Tibial nerve (tissue), 4 donors: Measurements from ENCODE around the gene RUSC1. TPM values are rescaled to one million over a fixed set of nuclear protein-coding genes. Genes with fewer than 3 reads are reported as not detected.

Source experiments
- DNase-seq, 2 donors: peaks; one replicate each; pipeline ENCODE4 v3.0.0-alpha.2; 2019; ENCODE audit warnings: low spot score in 2 of 2
- H3K27ac ChIP-seq, 4 donors: fragments of 200-600 bp; sonication (generic) in 3 of 4; one replicate each; pipeline ENCODE4 v1.5.1; 2017 to 2019; ENCODE audit warnings: mild to moderate bottlenecking in 1 of 4
- H3K27me3 ChIP-seq, 2 donors: fragments of 200-600 bp; sonication (generic) in 1 of 2; one replicate each; pipeline versions ENCODE4 v1.5.1 to v1.6.0; 2017 to 2019
- H3K36me3 ChIP-seq, 3 donors: fragments of 200-600 bp; sonication (generic); one replicate each; pipeline ENCODE4 v1.5.1; 2018 to 2019
- H3K4me1 ChIP-seq, 4 donors: fragments of 200-600 bp; sonication (generic) in 3 of 4; one replicate each; pipeline ENCODE4 v1.5.1; 2017 to 2019
- H3K4me3 ChIP-seq, 4 donors: fragments of 200-600 bp; sonication (generic) in 3 of 4; one replicate each; pipeline ENCODE4 v1.5.1; 2017 to 2019; ENCODE audit warnings: mild to moderate bottlenecking in 1 of 4, moderate library complexity in 1 of 4
- H3K9me3 ChIP-seq, 4 donors: fragments of 200-600 bp; sonication (generic) in 3 of 4; one replicate each; pipeline ENCODE4 v1.5.1; 2017 to 2019
- EP300 ChIP-seq, 2 donors: sonication (generic); formaldehyde crosslinking; IDR thresholded peaks; one replicate each; pipeline ENCODE4 v1.6.1; 2017; ENCODE audit warnings: antibody characterized with exemption in 2 of 2, mild to moderate bottlenecking in 1 of 2
- POLR2A ChIP-seq, 2 donors: fragments of 450-650 bp; IDR thresholded peaks; one replicate each; pipeline ENCODE4 v1.6.1; 2017; ENCODE audit warnings: antibody characterized with exemption in 2 of 2, mild to moderate bottlenecking in 2 of 2, moderate library complexity in 2 of 2
- WGBS, 2 donors: methylation state at CpG; one replicate each; pipeline ENCODE4 v1.1.5; 2018; 5-methylcytosine and 5-hydroxymethylcytosine counted together
- total RNA-seq, 4 donors: library from RNA; depleted of rRNA; stranded (reverse); fragments of >200 nt; gene quantifications; one replicate each; pipeline ENCODE4 v1.1.0, GENCODE V29; 2016
- TF ChIP-seq, protein P1 (sequence below), 5 experiments: fragments of 200-600 bp in 3 of 5; fragments of 450-650 bp in 2 of 5; sonication (generic) in 3 of 5; IDR thresholded peaks; one replicate each; pipeline ENCODE4 v1.5.1; 2016 to 2019; ENCODE audit warnings: antibody characterized with exemption in 5 of 5, mild to moderate bottlenecking in 3 of 5, moderate library complexity in 2 of 5

RUSC1 gene
- total RNA-seq, 4 donors from 2014 or later, result 22.2 to 36.0 (median 26.5) TPM

DNA sequence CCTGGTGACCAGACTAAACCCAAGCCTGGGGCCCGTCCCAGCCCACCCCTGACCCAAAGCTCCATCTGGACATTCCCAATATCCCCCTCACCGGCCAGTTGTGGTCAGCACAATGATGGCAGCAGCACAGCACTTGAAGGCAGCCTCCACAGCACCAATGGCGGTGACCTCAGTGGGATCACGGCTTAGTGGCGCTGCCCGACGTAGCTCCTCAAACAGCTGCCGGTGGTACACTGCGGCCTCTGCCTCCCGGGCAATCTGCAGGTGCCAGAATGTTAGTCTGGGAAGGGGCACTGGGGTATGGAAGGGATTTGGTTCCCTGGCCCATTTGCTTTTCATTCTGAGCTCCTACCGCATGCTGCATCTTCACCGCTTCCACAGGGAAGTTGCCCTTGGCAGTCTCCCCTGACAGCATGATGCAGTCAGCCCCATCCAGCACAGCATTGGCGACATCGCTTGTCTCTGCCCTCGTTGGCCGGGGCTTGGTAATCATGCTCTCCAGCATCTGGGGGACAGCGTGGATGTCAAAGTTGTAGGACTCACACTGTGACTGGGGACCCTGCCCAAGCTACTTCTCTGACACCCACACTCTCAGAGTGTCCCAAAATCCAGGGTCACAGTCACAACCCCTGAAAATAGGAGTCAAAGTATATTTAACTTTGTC lies 27.5 kb upstream of the RUSC1 start:
- peaks cover 0 to 10% (median 3%) of the 10 kb centered on the region in 4 donors for H3K4me1 ChIP-seq
- H3K36me3 ChIP-seq, result peaks cover 0 to 12% (median 0%) of the 10 kb centered on the region in 3 donors
- no peak for DNase-seq
- peaks cover 0 to 31% of the 10 kb centered on the region in 2 donors for H3K27me3 ChIP-seq
- no peak overlapping the region for H3K4me3 ChIP-seq
- TF ChIP-seq, protein P1, sequence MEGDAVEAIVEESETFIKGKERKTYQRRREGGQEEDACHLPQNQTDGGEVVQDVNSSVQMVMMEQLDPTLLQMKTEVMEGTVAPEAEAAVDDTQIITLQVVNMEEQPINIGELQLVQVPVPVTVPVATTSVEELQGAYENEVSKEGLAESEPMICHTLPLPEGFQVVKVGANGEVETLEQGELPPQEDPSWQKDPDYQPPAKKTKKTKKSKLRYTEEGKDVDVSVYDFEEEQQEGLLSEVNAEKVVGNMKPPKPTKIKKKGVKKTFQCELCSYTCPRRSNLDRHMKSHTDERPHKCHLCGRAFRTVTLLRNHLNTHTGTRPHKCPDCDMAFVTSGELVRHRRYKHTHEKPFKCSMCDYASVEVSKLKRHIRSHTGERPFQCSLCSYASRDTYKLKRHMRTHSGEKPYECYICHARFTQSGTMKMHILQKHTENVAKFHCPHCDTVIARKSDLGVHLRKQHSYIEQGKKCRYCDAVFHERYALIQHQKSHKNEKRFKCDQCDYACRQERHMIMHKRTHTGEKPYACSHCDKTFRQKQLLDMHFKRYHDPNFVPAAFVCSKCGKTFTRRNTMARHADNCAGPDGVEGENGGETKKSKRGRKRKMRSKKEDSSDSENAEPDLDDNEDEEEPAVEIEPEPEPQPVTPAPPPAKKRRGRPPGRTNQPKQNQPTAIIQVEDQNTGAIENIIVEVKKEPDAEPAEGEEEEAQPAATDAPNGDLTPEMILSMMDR (IDR thresholded peaks at IDR 0.05), result no peak
- TF ChIP-seq EP300 (IDR thresholded peaks at IDR 0.05), result no peak
- no peak for TF ChIP-seq POLR2A (IDR thresholded peaks at IDR 0.05)
- H3K9me3 ChIP-seq, result no peaks in the 10 kb centered on the region
- 82 to 87% methylated on average over 15 to 17 of the region's 17 CpGs for WGBS, 2 donors
- no peak overlapping the region for H3K27ac ChIP-seq

DNA sequence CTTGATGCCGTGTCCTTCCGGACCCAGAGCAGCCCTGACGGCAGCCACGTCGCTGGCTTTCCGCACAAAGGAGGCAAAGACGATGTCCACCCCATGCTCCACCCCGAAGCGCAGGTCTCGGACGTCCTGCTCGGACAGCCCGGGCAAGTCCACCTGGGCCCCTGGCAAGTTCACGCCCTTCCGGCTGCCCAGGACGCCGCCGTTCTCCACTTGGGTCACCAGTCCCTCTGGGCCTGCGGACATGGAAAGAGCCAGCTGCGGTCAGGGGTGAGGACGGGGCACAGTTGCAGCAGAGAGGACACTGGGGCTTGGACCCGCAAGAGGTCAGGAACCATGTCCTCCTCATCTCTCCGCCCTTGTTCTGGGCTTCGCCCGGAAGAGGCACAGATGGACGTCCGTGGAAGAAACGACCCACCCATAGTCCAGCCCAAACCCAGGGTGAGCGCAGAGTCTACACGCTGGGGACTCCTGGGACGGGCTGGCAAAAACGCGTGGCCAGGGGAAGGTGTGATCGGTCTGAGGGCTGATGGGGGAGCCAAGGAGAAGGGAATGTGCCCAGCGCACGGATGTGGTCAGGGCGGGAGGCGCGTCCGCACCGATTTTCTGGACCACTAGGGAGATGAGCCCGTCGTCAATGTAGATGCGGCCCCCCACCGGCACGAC lies 26.0 kb upstream of the RUSC1 start:
- 22 to 40% methylated on average over 40 to 41 of the region's 46 CpGs for WGBS, 2 donors
- Histone ChIP-seq H3K4me3 (peak overlapping the region in 1 of 4 donors; percentile 23), H3K36me3 (peaks cover 0 to 4% (median 0%) of the 10 kb centered on the region in 3 donors), H3K27ac (no peak overlapping the region), H3K4me1 (peaks cover 0 to 10% (median 3%) of the 10 kb centered on the region in 4 donors), H3K27me3 (peaks cover 0 to 31% of the 10 kb centered on the region in 2 donors), H3K9me3 (no peaks in the 10 kb centered on the region)
- DNase-seq, result no peak
- TF ChIP-seq EP300 (IDR thresholded peaks at IDR 0.05) (no peak), POLR2A (IDR thresholded peaks at IDR 0.05) (no peak)
- TF ChIP-seq, protein P1 (IDR thresholded peaks at IDR 0.05), result no peak

DNA sequence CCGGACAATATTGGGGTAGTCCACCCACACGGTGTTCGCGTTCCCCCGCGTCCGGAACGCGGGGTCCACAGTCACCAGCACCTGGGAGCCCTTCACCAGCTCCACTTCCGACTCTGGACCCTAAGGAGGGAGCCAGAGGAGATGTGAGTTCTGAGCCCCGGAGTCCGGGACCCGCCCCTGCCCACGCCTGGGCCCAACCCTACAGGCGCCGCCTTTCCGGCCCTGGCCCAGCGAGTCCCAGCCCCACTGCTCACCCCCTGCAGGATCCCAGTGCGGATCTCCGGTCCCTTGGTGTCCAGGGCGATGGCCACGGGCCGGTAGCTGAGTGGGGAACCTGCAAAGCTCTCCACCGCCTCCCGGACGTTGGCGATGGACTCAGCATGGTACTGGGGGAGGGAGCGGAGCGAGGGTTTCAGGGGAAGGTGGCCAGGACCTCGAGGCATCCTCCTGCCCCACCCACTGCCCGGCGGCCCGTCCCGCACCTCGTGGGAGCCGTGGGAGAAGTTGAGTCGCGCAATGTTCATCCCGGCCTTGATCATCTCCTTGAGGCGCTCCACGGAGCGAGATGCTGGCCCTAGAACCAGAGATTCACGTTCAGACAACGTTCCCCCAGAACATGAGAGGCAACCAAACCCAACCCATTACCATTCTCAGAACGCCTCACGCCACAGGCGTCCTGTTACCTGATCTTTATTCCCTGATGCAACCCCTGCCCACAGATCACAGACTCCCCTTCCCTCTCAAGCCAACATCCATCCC lies 25.3 kb upstream of the RUSC1 start:
- no peak for DNase-seq
- no peak overlapping the region for H3K27ac ChIP-seq
- no peaks in the 10 kb centered on the region for H3K36me3 ChIP-seq
- H3K4me1 ChIP-seq, result peaks cover 0 to 10% (median 3%) of the 10 kb centered on the region in 4 donors
- peak overlapping the region in 1 of 4 donors; percentile 23 for H3K4me3 ChIP-seq
- H3K27me3 ChIP-seq, result peaks cover 0 to 31% of the 10 kb centered on the region in 2 donors
- H3K9me3 ChIP-seq, result no peaks in the 10 kb centered on the region
- TF ChIP-seq POLR2A (IDR thresholded peaks at IDR 0.05), result no peak
- TF ChIP-seq, protein P1 (IDR thresholded peaks at IDR 0.05), result no peak
- TF ChIP-seq EP300 (IDR thresholded peaks at IDR 0.05), result no peak
- 12% methylated on average over 43 to 44 of the region's 47 CpGs for WGBS, 2 donors

DNA sequence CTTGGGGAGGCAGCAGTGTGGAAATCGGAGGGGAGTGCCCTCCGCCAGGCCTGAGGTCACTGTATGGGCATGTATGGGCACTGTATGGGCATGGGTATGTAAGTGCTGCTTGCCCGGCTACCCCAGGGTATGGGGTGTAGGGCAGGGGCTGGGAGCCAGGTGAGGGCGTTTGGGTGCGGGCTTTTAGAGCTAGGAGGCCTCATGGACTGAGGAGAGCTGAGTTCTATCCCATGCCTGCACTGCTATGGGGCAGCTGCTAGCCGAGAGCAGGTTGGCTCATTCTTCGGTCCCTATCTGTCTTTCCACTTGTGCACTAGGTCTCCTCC lies 24.8 kb upstream of the RUSC1 start:
- 84 to 85% methylated on average over 7 of the region's 7 CpGs for WGBS, 2 donors

More for the DNA sequence above, 24.8 kb upstream of the RUSC1 start:
- Histone ChIP-seq H3K4me3 (no peak overlapping the region), H3K27ac (no peak overlapping the region), H3K36me3 (no peaks in the 10 kb centered on the region), H3K27me3 (peaks cover 0 to 31% of the 10 kb centered on the region in 2 donors), H3K9me3 (no peaks in the 10 kb centered on the region), H3K4me1 (peaks cover 0 to 10% (median 3%) of the 10 kb centered on the region in 4 donors)
- DNase-seq, result no peak
- TF ChIP-seq, protein P1 (IDR thresholded peaks at IDR 0.05), result no peak
- TF ChIP-seq EP300 (IDR thresholded peaks at IDR 0.05) (no peak), POLR2A (IDR thresholded peaks at IDR 0.05) (no peak)
